Fibroblast of pulmonary artery (primary cell): ENCODE results near the gene TM4SF1.

ENCODE experiments used
- DNase-seq: peaks from one replicate; pipeline ENCODE4 v3.0.0-alpha.2; 2010; ENCODE audit warnings: low read depth
- H3K4me3 ChIP-seq: replicated peaks from 2 replicates; pipeline ENCODE4 v1.5.1; 2011; ENCODE audit warnings: low read depth, mild to moderate bottlenecking, control low read depth, low read length, moderate library complexity
- CTCF ChIP-seq: IDR thresholded peaks from 2 replicates; pipeline ENCODE4 v1.5.1; 2011; ENCODE audit warnings: mild to moderate bottlenecking, control low read depth, low read length, inconsistent platforms; ENCODE audit errors: missing control alignments

The TM4SF1 gene

GRCh38 chr3:149321136-149321535, 56.3 kb downstream of the TM4SF1 start:
- TF ChIP-seq CTCF: no peak
- no peak overlapping the region for H3K4me3 ChIP-seq
- DNase-seq: no peak

- no peak for TF ChIP-seq CTCF
- no peak overlapping the region for H3K4me3 ChIP-seq
- DNase-seq: no peak
Observed at GRCh38 chr3:149319750-149320149, 57.7 kb downstream of the TM4SF1 start.
